ENCODE results near the gene IRS1.

Gene IRS1

DNA sequence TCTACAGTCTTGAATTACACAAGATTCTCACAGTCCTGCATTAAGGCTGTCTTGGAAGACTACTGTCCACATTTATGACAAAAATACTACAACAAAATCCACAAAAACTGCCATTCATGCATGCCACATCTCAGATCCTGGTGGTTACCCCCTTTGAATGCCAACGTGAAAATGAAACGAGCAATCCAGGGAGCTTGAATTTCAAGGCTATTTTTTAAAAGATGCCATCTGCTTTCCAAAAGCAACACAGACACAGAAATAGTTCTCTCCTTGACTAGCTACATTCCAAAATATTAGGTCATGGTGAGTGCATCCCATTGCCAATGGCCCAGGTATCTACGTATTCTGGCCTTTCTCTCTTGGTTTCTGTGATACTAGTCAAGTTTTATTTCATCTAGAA lies 36.3 kb downstream of the IRS1 start:
- Histone ChIP-seq H3K36me3 (ENCODE audit: control insufficient read depth, insufficient read depth, low read length) (no peaks in the 10 kb centered on the region), H3K4me1 (peaks cover 6% of the 10 kb centered on the region), H3K27me3 (ENCODE audit: control insufficient read depth, insufficient read depth, low read length) (no peaks in the 10 kb centered on the region), H3K9me3 (ENCODE audit: control insufficient read depth, low read length) (no peaks in the 10 kb centered on the region), H3K9ac (no peak overlapping the region), H2AFZ (no peak overlapping the region), H3K4me3 (ENCODE audit: low read depth, low read length) (no peak overlapping the region), H3K27ac (no peak overlapping the region), H3K79me2 (peaks cover 5% of the 10 kb centered on the region), H3K4me2 (ENCODE audit: low read length) (no peak overlapping the region)
- TF ChIP-seq, protein P1, sequence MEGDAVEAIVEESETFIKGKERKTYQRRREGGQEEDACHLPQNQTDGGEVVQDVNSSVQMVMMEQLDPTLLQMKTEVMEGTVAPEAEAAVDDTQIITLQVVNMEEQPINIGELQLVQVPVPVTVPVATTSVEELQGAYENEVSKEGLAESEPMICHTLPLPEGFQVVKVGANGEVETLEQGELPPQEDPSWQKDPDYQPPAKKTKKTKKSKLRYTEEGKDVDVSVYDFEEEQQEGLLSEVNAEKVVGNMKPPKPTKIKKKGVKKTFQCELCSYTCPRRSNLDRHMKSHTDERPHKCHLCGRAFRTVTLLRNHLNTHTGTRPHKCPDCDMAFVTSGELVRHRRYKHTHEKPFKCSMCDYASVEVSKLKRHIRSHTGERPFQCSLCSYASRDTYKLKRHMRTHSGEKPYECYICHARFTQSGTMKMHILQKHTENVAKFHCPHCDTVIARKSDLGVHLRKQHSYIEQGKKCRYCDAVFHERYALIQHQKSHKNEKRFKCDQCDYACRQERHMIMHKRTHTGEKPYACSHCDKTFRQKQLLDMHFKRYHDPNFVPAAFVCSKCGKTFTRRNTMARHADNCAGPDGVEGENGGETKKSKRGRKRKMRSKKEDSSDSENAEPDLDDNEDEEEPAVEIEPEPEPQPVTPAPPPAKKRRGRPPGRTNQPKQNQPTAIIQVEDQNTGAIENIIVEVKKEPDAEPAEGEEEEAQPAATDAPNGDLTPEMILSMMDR (IDR thresholded peaks at IDR 0.05): no peak

DNA sequence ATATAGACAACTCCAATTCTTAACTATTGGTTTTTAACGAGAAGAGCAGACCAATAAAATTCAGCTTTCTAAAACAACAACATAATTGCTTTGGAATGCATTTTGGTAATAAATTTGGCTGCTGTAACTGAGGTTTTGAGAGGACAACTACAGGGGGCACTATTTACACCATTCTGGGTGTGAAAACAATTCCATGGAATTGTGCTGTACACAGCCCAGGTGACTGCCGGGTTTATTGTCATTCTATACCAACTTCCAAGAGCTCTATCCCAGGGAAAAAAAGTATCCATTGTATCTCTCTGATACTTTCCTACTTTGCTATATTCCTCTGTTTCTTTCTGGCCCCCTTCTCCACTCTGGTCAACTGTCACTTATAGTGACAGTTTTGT lies 38.4 kb downstream of the IRS1 start:
- H3K79me2 ChIP-seq: peaks cover 5% of the 10 kb centered on the region
- TF ChIP-seq, protein P1 (IDR thresholded peaks at IDR 0.05): no peak
- H3K4me1 ChIP-seq: peaks cover 9% of the 10 kb centered on the region
- no peak overlapping the region for H3K27ac ChIP-seq
- H3K36me3 ChIP-seq (ENCODE audit: control insufficient read depth, insufficient read depth, low read length): no peaks in the 10 kb centered on the region
- H2AFZ ChIP-seq: no peak overlapping the region
- no peaks in the 10 kb centered on the region for H3K9me3 ChIP-seq (ENCODE audit: control insufficient read depth, low read length)
- H3K27me3 ChIP-seq (ENCODE audit: control insufficient read depth, insufficient read depth, low read length): no peaks in the 10 kb centered on the region
- no peak overlapping the region for H3K9ac ChIP-seq
- no peak overlapping the region for H3K4me3 ChIP-seq (ENCODE audit: low read depth, low read length)
- no peak overlapping the region for H3K4me2 ChIP-seq (ENCODE audit: low read length)

DNA sequence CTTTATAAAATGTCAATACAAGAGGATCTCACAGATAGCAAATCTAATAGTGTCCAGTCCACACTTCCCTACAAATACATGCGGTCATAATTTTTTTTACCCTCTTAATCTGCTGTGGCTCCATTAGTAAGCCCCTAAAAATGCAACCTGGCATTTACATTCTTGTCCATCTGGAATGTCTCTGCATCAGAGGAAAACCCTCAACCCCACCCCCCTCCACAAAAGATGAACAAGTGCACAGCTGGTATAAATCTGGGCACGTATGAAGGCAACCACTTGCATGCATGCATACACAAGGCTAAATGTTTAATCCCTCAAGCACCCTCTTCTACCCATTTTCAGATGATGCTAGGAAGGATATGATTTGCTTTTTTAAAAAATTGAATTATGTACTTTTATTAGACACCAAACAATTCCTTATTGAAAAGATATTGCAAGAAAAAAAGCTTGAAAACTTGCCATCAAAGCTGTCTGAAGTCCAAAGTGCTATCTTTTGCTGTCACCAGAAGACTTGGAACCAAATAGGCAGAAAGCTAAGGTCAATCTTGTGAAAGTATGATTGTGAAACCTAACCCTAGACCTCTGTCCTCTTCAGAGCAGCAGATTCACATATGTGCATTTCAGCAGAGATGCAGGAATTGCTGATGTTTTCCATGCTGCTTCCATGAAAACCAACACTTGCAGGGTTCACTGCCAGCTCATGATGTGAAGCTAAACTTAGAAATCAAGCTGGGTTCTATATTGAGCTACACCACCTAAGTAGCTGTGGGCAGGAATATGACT lies 39.0 kb downstream of the IRS1 start:
- Histone ChIP-seq H3K27me3 (ENCODE audit: control insufficient read depth, insufficient read depth, low read length) (no peaks in the 10 kb centered on the region), H3K9me3 (ENCODE audit: control insufficient read depth, low read length) (no peaks in the 10 kb centered on the region), H3K4me3 (ENCODE audit: low read depth, low read length) (no peak overlapping the region), H3K79me2 (peaks cover 5% of the 10 kb centered on the region), H3K4me2 (ENCODE audit: low read length) (no peak overlapping the region), H3K27ac (no peak overlapping the region), H2AFZ (no peak overlapping the region), H3K36me3 (ENCODE audit: control insufficient read depth, insufficient read depth, low read length) (no peaks in the 10 kb centered on the region), H3K4me1 (peaks cover 15% of the 10 kb centered on the region), H3K9ac (no peak overlapping the region)
- TF ChIP-seq, protein P1 (IDR thresholded peaks at IDR 0.05): no peak

GRCh38 chr2:226759768-226760167 lies 39.9 kb downstream of the IRS1 start:
- H3K4me2 ChIP-seq (ENCODE audit: low read length): no peak overlapping the region
- H3K79me2 ChIP-seq: peaks cover 5% of the 10 kb centered on the region
- no peak overlapping the region for H3K27ac ChIP-seq
- no peak overlapping the region for H3K4me3 ChIP-seq (ENCODE audit: low read depth, low read length)
- H3K27me3 ChIP-seq (ENCODE audit: control insufficient read depth, insufficient read depth, low read length): no peaks in the 10 kb centered on the region
- no peaks in the 10 kb centered on the region for H3K9me3 ChIP-seq (ENCODE audit: control insufficient read depth, low read length)
- H3K36me3 ChIP-seq (ENCODE audit: control insufficient read depth, insufficient read depth, low read length): no peaks in the 10 kb centered on the region
- H3K9ac ChIP-seq: no peak overlapping the region
- H2AFZ ChIP-seq: no peak overlapping the region
- H3K4me1 ChIP-seq: peaks cover 21% of the 10 kb centered on the region
- TF ChIP-seq, protein P1 (IDR thresholded peaks at IDR 0.05): no peak

Measured in parathyroid adenoma (tissue), 2 donors.